COR-L47 (cell line): ENCODE measurements around the gene NADK2.

Experiments used
- DNase-seq: peaks from one replicate; lab custom pipeline; 2025; lab: John Stamatoyannopoulos, UW

The NADK2 gene

DNA sequence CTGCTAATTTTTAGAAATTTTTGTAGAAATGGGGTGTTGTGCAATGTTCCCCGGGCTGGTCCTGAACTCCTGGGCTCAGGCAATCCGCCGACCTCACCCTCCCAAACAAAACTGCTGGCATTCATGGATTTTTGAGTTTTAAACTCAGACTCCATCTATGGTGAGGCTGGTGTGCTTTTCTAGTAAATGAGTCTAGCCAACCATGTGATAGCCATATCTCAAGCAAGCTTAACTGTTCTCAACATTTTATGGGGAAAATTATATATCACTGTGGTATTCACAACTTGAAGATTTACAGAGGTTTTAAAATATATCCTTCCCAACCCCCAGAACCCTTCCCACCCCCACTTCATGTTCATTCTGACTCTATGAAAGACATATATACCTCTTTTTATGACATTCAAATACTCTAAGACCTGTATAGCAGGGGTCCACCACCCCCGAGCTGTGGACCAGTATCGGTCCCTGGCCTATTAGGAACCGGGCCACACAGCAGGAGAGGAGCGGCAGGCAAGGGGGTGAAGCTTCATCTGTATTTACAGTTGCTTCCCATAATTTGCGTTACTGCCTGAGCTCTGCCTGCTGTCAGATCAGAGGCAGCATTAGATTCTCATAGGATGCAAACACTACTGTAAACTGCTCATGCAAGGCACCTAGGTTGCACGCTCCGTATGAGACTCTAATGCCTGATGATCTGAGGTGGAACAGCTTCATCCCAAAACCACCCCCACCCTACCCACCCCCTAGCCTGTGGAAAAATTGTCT, 4.5 kb upstream of the NADK2 start:
- DNase-seq: no peak

DNA sequence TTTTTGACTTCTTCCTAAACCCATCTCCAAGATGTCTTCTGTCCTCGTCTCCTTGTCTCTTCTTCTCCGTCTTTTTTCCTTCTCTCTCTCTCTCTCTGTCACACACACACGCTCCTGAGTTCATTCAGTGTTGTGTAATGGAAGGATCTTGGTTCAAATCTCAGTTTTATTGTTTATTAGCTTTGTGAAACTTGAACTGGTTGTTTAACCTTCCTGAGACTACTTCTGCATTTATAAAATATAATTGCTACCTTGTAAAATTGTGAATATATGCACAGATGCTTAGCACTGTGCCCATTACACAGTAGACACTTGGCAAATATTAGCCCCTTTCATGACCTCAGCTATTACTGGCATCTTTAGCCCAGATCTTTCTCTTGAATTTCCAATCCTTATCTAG, 2.4 kb upstream of the NADK2 start:
- DNase-seq: no peak

DNA sequence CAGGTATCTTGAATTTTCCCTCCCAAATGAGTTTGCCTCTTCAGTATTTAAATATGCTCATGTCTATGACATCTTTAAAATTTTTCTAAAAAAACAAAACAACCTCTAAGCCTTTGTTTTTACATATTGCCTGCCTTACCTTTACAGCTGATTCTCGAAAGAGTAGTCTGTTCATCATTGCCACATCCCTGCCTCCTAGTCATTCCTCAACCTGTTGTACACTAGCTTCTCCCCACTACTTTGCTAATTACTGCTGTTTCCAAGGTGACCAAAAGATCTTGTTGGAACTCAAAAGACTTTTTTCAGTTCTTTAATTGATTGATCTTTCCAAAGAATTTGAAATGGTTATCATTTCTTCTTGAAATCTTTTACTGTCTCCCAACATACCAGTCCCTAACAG, 1.9 kb upstream of the NADK2 start:
- no peak for DNase-seq

DNA sequence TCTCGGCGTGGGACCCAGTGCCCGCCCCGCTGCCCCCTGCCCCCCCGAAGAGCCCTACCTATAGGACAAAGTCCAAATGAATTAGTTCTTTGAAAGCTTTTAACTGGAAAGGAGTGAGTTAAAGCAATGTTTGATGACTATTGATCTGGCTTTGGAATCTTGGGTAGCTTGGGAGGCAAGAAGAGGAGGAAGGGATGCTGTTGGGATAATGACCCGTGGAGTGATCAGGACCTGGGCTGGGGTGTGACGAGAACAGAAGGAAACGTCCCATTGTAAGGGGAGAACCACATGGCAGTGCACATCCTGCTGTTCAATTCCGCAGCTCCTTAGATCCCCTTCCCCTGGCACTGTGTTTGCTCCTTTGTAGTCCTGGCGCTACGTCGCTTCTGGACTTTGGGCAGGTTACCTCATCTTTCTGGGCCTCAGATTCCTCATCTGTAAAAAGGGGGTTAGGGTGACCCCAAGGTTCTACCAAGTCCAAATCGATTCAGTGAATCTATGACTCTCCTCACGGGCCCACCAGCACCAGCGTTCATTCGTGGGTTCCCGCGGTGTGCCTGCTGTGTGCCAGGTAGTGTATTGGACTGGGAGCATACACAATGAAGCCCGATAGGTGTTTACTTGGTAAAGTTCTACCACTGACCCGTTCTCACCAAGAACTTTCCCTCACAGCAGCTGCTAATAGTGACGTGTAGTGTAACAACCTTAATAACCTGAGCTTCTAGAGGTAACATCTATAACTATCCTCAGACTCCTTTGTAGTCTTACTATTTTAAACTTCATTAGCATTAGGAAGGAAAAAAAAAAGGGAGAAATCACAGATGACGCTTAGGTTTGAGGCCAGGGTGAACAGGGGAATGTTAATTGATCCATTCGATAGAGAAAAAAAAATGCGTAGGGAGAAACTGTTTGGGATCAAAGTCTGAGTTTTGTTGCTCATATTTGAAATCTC, 1.1 kb upstream of the NADK2 start:
- DNase-seq: no peak

DNA sequence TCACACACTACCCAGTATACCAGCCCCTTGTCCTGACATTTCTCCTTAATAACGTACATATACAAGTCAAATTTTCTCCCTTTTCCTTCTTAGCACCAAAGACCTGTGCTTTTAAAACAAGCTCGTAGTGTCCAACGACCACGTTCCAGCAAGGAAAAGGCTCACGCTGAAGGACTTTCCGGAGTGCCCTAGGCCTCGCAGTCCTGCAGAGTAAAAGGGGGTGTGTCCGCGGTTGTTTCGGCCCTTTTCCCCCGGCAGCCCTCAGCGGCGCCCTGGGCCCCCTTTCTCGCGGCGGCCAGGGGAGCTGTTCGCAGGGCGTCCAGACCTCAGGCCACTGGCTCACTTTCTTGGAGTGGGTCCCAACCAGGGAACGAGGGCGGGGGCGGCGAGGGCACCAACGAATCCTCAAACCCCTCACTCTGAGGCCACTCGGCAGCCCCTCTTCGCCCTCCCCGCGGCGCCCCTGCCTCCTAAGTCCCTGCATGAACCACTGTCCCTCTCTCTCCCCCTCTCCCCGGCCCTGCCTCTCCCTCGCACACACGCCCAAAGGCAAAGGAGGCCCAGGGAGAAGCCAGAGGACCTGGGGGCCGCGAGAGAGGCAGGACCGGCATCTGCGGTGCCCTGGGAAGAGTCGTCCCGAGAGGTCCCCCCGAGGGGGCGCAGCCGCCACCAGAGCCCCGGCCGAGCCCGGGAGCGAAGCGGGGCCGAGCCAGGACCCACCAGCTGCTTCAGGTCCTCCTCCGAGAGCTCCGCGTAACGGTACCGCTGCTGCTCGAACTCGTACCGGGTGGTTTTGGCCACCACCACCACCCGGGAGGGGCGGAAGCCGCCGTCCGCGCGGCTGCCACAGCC, 720 bp downstream of the NADK2 start:
- no peak for DNase-seq

DNA sequence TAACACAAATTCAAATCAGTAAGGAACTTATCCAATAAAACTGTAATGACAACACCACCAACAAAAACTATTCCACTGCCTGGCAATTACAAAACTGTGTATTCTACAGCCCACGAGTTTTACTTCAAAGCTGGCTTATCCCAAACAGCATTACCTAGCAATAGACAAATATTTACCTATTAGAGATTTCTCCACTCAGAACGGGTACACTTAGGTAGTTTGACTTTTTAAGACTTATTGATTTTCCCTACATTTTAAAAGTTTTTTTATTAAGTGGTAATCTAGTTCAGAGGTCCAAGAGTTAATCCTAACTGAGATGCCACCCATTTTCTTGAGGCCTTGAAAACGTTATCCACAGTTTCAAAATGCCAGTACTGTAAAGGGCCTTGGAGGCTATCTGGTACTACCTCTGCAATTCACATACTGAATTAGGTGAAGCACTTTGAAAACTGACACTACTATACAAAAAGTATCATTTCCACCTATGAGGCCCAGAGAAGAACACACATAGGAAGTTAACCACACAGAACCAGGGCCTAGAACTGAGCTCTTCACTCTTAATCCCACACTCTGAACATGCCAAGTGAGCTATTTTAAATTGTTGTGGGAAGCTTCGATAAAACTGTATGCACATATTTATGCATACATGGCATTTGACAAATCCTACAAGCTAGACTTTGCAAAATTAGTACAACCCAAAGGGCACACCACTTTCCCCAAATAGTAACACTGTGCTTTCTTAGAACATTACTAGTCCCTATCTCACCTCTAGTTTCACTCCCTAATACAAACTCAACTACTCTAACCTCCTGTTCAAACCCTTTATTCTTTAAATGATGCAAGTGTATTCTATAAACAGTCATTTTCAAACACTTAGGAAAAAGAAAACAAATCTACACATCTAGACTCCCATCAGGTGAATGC, 2.1 kb downstream of the NADK2 start:
- no peak for DNase-seq

DNA sequence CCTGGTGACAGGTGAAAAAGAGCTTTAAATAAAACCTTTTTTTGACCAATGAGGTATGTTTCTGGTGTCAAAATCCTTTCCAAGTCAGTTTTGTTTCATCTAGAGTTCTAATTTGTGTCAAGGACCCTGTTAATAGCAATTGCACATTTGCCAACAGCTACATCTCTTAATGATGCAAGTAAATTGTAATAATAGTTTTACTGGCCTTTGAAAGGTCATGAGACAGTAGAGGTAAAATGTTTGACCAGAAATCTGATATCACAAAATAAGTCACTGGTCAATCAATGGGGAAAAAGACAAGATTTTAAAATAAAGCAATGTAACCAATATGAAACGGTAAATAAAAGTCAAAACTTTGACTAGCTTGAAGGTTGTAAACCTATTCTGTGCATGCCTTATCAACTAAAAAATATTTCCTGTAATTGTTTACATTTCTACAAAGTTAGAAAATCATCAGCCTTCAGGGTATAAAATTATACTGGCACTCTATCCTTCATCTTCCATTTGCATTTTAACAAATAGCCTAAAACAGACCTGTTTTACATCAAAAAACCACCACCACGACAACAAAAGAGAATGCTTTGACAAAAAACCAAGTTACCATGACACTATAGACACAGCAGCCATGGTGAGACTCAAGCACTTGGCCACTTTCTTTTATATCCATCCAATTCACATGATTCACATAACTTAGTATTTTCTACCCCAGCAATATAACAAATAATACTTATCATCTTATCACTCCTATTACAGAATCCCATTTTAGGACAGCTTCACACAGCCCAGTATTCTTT, 3.0 kb downstream of the NADK2 start:
- no peak for DNase-seq

DNA sequence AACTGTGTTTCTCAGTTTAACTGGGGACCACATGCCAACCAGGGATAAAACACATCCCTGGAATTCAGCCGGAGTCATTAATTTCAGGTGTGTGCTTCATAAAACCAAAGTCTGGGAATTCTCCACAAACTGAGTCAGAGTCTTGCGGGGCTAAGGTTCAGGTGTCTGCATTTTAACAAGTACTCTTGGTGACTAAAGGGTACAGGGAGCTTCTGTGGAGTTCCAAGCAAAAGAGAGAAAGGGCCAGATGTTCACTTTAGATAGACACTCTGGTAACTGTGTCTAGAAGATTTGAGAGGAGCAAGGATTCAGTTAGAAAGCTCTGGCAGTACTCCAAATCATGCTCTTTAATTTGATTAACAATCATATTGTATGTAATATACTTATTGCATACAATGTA, 4.0 kb downstream of the NADK2 start:
- DNase-seq: no peak

DNA sequence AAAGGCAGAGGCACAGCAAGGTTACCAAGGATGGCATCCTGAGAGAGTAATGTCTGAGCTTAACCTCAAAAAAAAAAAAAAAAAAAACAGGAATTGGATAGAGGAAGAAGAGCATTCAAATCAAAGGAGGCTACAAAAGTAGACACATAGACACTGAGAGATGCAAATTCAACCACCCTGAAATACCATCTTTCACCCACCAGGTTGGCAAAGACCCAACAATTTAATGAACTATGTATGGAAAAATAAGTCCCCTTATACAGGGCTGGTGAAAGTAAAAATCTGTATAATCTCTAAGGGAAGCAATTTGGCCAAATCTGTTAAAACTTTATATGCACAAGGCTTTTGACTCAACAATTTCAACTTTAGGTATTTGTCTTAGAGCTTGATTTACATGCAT, 4.9 kb downstream of the NADK2 start:
- DNase-seq: no peak

DNA sequence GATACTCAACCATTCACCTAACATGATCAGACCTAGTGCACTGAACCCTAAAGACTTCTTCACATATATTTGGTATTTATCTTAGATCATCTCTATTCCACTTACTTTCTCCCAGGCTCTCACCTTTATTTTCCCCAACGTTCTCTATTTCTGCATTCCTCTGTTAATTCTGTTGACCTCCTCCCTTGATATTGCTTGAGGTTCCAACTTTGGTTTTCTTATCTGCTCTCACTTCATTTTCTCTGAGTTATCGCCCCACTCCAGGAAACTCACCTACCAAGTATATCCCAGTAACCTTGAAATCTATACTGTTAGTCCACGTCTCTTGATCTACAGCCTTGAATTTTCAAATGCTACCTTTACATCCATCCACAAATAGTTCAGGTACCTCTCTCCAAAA, 9.2 kb downstream of the NADK2 start:
- DNase-seq: no peak

DNA sequence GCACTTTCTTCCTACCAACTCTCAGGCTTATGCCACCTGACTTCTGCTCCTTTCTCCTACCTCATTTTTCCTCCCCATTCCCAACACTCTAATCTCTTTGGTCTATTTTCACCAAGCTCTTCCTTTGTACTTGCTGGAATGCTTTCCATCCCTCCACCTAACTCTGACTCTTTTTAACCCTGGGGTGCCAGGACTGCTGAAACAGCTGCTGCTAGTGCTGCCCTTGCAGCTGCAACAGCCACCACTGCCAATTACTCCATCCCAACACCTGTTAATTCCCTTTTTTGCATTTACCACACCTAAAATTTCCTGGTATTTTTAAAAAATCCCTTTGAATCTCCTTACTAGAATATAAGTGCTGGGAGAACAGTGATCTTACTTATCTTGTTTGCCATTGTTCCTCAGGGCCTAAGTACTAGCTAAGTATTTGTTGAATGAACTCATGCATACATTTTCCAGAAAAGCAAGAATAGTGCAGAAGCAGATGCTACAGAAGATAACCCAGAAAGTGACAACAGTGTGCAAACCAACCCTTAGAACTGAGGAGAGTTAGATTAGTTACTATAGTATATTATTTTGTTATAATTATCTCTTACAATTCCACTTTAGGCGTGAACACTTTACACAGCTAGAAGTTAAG, 11.5 kb downstream of the NADK2 start:
- no peak for DNase-seq

DNA sequence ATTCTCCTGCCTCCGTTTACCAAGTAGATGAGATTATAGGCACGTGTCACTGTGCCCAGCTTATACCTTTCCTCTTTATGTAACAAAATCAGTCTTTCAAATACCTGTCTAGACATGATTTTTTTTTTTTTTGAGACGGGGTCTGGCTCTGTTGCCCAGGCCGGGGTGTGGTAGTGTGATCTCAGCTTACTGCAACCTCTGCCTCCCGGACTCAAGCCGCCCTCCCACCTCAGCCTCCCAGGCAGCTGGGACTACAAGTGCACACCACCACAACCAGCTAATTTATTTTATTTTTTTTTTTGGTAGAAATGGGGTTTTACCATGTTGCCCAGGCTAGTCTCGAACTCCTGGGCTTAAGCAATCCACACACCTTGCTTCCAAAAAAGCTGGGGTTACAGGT, 13.2 kb downstream of the NADK2 start:
- DNase-seq: no peak

DNA sequence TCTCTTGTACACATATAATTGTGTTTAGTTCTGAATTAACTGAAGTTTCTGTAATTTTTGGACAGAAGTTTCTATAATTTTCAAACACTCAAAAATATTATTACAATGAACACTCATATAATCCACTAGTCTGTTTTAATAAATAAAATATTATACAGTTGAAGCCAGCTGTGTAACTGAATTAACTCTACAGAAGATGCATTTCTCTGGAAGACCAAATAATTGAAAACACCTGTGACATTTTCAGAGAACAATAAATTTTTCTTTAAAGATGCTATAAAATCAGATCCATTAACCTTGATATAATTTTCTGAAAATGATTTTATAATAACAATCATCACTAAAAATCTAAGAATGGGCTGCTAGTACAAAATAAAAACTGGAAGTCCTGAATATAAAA, 14.7 kb downstream of the NADK2 start:
- DNase-seq: no peak

DNA sequence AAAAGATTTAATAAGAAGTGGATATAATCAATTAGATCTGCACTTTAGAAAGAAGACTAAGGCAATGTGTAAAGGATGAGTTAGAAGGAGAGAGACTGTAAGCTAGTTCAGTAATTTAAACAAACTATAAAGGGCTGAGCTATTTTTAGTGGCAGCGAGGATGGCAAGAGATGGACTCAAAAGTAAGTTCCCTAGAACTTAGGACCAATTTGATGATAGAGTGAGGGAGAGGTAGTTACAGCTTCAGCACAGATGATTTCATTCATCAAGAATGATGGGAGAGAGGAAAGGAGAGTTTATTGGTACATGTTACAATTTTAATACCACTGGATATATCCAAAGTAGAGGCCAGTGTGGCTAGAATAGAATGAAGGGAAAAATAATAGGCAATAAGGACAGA, 19.1 kb downstream of the NADK2 start:
- no peak for DNase-seq

DNA sequence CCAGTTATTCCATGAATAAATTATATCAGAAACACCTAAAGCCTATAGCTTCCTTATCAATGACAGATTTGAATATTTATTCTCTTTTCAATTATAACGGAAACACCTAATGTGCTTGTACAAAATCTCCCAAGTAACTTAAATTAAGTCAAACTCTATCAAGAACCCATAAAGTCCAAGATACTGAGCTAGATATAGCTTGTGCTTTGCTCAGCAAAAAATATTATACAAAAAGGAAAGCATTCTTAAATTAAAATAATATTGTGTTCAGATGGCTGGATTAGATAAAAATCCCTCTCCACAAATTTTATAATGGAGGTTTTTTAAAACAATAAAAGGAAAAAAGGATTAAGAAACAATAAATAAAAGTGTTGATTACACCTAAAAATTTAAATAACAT, 23.7 kb downstream of the NADK2 start:
- no peak for DNase-seq

DNA sequence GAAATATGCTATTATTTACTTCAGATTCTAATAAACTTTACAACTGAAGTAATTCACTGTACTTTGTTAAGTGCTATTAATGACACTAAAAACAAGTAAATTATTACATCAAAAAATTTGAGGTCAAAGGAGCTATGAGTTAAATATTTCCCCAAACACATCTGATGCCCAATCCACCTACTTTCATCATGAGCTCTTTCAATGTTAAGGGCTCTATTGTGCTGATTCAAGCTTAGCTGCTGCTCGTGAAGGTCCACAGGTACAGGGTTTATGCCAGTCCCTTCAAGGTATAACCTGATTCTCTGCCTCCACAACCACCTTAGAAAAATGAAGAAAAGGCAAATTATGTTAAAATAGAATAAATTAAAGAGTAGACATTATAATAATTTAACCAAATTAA, 24.2 kb downstream of the NADK2 start:
- DNase-seq: no peak

DNA sequence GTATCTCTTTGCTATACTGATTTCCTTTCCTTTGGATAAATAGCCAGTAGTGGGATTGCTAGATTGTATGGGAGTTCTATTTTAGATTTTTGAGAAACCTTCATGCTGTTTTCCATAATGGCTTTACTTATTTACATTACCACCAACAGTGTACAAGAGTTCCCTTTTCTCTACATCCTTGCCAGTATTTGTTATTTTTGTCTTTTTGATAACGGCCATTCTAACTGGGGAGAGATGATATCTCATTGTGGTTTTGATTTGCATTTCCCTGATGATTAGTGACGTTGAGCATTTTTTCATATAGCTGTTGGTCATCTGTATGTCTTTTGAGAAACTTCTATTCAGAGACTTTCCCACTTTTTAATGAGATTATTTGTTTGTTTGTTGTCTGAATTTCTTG, 25.8 kb downstream of the NADK2 start:
- DNase-seq: no peak

DNA sequence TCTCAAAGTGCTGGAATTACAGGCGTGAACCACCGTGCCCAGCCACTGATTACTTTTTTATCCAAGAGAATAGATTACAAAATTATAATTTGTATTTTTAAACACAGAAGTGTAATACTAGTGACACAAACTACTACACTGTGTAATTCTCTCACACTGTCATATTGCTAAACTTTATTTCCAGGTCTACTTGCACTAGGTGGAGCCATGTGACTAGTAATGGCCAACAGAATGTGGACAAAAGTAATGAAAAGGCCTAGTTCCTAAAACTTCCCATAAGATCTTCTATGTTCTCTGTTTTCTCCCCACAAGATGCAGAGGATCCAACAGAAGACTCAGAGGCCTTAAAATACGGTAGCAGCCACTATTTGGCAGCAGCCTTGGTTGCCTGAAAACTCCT, 27.3 kb downstream of the NADK2 start:
- DNase-seq: no peak

DNA sequence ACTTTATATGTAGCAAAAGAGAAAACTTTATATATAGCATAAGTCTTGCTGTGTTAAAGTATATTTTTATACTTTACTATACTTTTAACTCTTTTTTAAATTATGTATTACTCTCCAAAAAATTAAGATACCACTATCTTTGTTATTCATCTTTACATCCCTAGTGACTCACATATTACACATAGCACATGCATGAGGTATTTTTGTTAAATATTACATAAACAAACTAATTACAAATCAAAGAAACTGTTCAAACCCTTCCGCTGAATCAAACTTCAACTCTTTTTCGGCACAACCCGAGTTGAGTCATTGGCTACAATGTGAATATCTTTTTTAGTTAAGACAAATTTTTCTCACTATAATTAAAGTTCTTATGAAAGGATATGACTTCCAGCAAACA, 32.1 kb downstream of the NADK2 start:
- no peak for DNase-seq

DNA sequence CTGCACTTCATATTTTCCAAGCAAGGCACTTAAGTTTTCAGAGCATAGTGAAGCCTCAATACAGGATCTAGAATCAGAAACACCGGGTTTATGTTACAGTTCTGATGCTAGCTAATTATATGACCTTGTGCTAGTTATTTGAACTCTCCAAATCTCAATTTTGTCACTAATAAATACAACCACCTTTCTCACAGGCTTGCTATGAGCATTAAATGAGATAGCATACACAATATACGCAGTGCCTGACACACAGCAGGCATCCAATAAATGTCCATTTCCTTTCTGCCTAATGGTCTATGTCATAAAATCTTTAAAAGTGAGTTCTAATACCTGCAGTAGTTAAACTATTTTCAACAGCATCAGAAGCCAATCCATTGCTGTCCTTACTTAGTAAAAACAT, 32.9 kb downstream of the NADK2 start:
- no peak for DNase-seq
